ENCODE data around the gene DECR2. TPM values are rescaled to one million over a fixed set of nuclear protein-coding genes. Genes with fewer than 3 reads are reported as not detected.
A peak's percentile ranks its signal among the peaks of the same experiment; 100 is the strongest.
"Not testable (repeated sequence)": the region's sequence is repeated elsewhere in the genome, so short reads cannot be mapped to it uniquely, and the experiment has no call there.

The DECR2 gene
- total RNA-seq, 2 donors from 2014 or later = 12.6 to 14.6 TPM

GRCh38 chr16:383326-384051, 18.2 kb upstream of the DECR2 start:
- Mint-ChIP-seq H3K27ac (peak overlapping the region in 1 of 2 donors; percentile 77), H3K9me3 (no peaks in the 10 kb centered on the region), H3K36me3 (no peaks in the 10 kb centered on the region)
- DNase-seq (ENCODE audit: low spot score in 2 of 2) = peak in 1 of 2 donors; percentile 83
- peak; percentile 59 to 87 for ATAC-seq

DNA sequence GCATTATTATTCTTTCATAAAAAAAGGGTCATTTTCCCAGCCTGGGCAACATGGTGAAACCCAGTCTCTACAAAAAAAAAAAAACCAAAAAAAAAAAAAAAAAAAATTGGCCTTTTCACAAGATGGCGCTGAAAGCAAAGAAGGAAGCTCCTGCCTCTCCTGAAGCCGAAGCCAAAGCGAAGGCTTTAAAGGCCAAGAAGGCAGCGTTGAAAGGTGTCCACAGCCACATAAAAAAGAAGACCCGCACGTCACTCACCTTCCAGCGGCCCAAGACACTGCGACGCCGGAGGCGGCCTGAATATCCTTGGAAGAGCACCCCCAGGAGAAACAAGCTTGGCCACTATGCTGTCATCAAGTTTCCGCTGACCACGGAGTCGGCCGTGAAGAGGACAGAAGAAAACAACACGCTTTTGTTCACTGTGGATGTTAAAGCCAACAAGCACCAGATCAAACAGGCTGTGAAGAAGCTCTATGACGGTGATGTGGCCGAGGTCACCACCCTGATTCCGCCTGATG, 15.0 kb upstream of the DECR2 start:
- ATAC-seq = no peak
- Mint-ChIP-seq H3K9me3 (no peaks in the 10 kb centered on the region), H3K36me3 (peaks cover 0 to under 1% of the 10 kb centered on the region in 2 donors), H3K27ac (no peak overlapping the region)
- DNase-seq (ENCODE audit: low spot score in 2 of 2) = no peak

DNA sequence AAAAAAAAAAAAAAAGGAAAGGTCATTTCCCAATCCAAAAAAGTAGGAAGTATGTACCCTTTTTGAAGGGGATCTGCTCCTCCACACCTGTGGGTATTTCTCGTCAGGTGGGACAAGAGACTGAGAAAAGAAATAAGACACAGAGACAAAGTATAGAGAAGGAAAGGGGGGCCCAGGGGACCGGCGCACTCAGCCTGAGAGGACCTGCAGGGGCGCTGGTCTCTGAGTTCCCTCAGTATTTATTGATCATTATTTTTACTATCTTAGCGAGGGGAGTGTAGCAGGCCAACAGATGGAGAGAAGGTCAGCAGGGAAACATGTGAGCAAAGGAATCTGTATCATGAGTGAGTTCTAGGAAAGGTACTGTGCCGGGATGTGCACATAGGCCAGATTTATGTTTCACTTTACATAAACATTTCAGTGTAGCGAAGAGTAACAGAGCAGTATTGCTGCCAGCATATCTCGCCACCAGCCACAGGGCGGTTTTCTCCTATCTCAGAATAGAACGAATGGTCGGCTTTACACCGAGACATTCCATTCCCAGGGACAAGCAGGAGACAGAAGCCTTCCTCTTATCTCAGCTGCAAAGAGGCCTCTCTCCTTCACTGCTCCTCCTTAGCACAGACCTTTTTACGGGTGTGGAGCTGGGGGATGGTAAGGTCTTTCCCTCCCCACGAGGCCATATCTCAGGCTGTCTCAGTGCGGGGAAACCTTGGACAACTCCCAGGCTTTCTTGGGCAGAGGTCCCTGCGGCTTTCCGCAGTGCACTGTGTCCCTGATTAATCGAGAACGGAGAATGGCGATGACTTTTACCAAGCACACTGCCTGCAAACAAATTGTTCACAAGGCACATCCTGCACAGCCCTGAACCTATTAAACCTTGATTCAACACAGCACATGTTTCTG, 13.7 kb upstream of the DECR2 start:
- H3K36me3 Mint-ChIP-seq = not testable (repeated sequence)

DNA sequence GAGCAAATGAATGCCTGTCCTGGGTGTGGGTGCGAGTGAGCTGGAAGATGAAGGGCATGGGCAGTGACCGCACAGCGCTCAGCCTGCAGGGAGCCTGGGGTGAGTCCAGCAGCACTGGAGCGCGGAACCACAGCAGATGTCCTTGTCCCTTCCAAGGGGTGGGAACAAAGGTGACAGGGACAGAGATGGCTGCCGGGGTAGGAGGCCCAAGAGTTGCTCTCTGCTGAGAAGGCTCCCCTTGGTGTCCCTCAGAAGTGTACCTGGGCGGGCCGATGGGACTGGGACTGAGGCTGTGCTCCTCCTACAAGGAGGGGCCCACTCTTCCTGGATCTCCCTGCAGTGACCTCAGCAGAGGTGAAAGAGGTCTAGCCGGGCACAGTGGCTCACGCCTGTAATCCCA, 12.3 kb upstream of the DECR2 start:
- DNase-seq (ENCODE audit: low spot score in 2 of 2) (no peak), ATAC-seq (no peak)
- Mint-ChIP-seq H3K9me3 (no peaks in the 10 kb centered on the region), H3K36me3 (peaks cover 0 to 7% of the 10 kb centered on the region in 2 donors), H3K27ac (no peak overlapping the region)

More for the DNA sequence above, 13.7 kb upstream of the DECR2 start:
- DNase-seq (ENCODE audit: low spot score in 2 of 2); ATAC-seq; H3K9me3 Mint-ChIP-seq; H3K27ac Mint-ChIP-seq: not testable (repeated sequence)

DNA sequence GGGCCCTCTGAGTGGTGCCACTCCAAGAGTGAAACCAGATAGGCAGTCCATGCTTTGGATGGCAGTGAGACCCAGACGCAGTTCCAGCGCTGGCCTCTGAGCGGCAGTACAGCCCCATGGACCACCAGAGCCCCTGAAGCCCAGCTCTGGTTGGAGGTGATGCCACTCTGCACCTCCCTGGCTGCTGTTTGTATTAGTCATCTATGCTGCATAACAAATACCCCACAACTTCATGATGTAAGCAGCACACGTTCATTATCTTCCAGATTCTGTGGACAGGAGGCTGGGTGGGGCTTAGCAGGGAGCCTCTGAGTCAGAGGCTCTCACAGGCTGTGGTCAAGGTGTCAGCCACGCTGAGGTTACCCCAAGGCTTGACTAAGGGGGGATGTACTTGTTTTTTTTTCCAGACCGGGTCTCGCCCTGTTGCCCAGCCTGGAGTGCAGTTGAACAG, 9.8 kb upstream of the DECR2 start:
- no peaks in the 10 kb centered on the region for H3K9me3 Mint-ChIP-seq
- ATAC-seq (peak; percentile 94 to 97), DNase-seq (ENCODE audit: low spot score in 2 of 2) (peak; percentile 79 to 92)
- peaks cover 0 to 7% of the 10 kb centered on the region in 2 donors for H3K36me3 Mint-ChIP-seq
- peak overlapping the region in 1 of 2 donors; percentile 85 for H3K27ac Mint-ChIP-seq

GRCh38 chr16:392450-393030, 9.1 kb upstream of the DECR2 start:
- Mint-ChIP-seq H3K27ac (peak overlapping the region; percentile 14 to 85), H3K9me3 (no peaks in the 10 kb centered on the region), H3K36me3 (peaks cover 0 to 7% of the 10 kb centered on the region in 2 donors)
- DNase-seq (ENCODE audit: low spot score in 2 of 2) (no peak), ATAC-seq (peak; percentile 26 to 57)

DNA sequence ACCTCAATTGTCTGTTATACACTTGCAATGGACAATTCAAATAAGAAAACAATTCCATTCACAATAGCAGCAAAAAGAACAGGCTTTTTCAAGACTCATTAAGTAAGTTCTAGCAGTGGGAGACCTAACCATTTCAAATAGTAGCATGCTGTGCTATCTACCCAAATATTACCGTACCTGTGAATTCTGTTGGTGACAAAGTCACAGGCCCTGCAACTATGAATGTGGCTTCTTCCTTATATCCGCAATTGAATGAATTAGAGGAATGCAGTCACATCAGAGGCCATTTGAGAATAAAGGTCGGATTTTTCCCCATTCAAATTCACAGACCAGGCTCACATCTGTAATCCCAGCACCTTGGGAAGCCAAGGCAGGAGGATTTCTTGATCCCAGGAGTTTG, 5.5 kb upstream of the DECR2 start:
- Mint-ChIP-seq H3K36me3 (peaks cover 0 to 7% of the 10 kb centered on the region in 2 donors), H3K27ac (no peak overlapping the region), H3K9me3 (no peaks in the 10 kb centered on the region)
- DNase-seq (ENCODE audit: low spot score in 2 of 2) (no peak), ATAC-seq (no peak)

- Mint-ChIP-seq H3K36me3 (peaks cover 0 to 7% of the 10 kb centered on the region in 2 donors), H3K27ac (no peak overlapping the region), H3K9me3 (no peaks in the 10 kb centered on the region)
- ATAC-seq = no peak
- DNase-seq (ENCODE audit: low spot score in 2 of 2) = no peak
These were observed 5.1 kb upstream of the DECR2 start for GRCh38 chr16:396605-397004.

GRCh38 chr16:397135-397661, 4.5 kb upstream of the DECR2 start, which contains the start of gene NME4:
Gene NME4 (plus strand): TSS chr16:397199. CDS start chr16:397223, 24 bp downstream.
- peak within 1 kb of the TSS in 1 of 2 donors; percentile 36 for H3K27ac Mint-ChIP-seq
- no peaks in the 10 kb centered on the region for H3K9me3 Mint-ChIP-seq
- ATAC-seq (peak in 1 of 2 donors; percentile 12), DNase-seq (ENCODE audit: low spot score in 2 of 2) (no peak)
- peaks cover 0 to under 1% of the 10 kb centered on the region in 2 donors for H3K36me3 Mint-ChIP-seq

DNA sequence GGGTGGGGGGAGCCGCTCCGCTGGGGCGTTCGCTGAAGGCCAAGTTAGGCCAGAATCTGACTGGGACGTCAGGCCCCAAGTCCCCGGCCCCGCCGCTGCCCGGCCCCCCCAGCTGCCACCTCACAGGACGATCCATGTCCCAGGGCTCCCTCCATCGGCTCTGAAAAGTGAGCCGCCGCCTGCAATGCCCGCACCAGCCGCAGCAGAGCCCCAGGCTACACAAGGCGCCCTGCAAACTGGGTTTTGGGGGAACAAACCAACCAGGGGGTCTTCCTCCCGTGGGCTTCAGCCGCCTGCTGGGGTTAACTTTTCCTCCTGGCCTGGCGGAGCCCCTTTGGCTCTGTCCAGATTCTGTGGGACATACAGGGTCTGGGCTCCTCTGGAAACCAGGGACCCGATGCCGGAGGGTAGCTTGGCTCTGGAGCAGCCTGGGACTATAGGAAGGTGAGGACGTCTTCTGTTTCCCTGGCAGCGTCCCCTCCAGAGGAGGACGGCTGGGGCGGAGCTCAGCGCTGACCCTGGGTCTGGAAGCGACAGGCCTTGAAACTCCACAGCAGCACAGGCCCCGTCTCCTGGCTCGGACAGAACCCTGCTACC, 3.9 kb upstream of the DECR2 start:
- ATAC-seq (no peak), DNase-seq (ENCODE audit: low spot score in 2 of 2) (peak in 1 of 2 donors; percentile 51)
- H3K27ac Mint-ChIP-seq = peak overlapping the region in 1 of 2 donors; percentile 36
- no peaks in the 10 kb centered on the region for H3K9me3 Mint-ChIP-seq
- H3K36me3 Mint-ChIP-seq = no peaks in the 10 kb centered on the region

DNA sequence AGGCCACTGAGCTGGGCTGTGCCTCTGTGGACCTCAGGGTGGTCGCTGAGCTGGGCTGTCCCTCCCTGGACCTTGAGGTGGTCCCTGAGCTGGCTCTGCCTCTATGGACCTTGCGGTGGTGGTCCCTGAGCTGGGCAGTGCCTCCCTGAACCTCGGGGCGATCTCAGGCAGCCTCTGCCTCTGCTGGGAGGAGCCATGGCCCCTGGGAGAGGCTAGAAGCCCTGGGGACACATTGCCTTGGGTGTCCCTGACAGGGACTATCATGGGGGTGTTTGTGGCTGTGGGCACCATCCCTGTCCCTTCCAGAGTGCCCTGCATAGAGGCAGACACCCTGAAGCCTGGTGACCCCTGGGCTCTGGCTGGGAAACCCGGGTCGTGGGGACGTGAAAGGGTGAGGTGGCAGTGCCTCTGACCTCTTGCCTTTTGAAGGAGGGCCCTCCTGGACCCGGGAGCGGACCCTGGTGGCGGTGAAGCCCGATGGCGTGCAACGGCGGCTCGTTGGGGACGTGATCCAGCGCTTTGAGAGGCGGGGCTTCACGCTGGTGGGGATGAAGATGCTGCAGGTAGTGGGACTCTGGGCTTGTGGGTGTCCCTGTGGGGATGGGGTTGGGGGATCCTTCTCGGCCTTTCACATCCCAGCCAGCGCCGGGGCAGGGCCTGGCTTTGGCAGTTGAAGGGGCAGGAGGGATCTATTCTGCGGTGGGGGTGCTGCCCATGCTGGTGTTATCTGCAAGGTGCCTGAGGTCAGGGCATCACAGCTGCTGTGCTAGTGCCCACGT, 2.9 kb upstream of the DECR2 start:
- Mint-ChIP-seq H3K27ac (no peak overlapping the region), H3K9me3 (no peaks in the 10 kb centered on the region), H3K36me3 (no peaks in the 10 kb centered on the region)
- DNase-seq (ENCODE audit: low spot score in 2 of 2) (no peak), ATAC-seq (no peak)

- Mint-ChIP-seq H3K9me3 (no peaks in the 10 kb centered on the region), H3K36me3 (no peaks in the 10 kb centered on the region), H3K27ac (no peak overlapping the region)
- DNase-seq (ENCODE audit: low spot score in 2 of 2) = no peak
- ATAC-seq = no peak
These were observed 2.2 kb upstream of the DECR2 start for GRCh38 chr16:399340-400019.

GRCh38 chr16:400061-400591, 1.6 kb upstream of the DECR2 start:
- H3K27ac Mint-ChIP-seq = no peak overlapping the region
- DNase-seq (ENCODE audit: low spot score in 2 of 2) (no peak), ATAC-seq (no peak)
- no peaks in the 10 kb centered on the region for H3K9me3 Mint-ChIP-seq
- no peaks in the 10 kb centered on the region for H3K36me3 Mint-ChIP-seq

GRCh38 chr16:404971-405486, 3.3 kb downstream of the DECR2 start:
- ATAC-seq (no peak), DNase-seq (ENCODE audit: low spot score in 2 of 2) (no peak)
- no peaks in the 10 kb centered on the region for H3K36me3 Mint-ChIP-seq
- peak overlapping the region in 1 of 2 donors; percentile 75 for H3K27ac Mint-ChIP-seq
- no peaks in the 10 kb centered on the region for H3K9me3 Mint-ChIP-seq

Data from activated naive CD4-positive, alpha-beta T cell treated with anti-CD3 and anti-CD28 coated beads, Interleukin-2, amount 50 U/mL, for 72 hours (primary cell).